ENCODE measurements around the gene PTPRE.
A peak's percentile ranks its signal among the peaks of the same experiment; 100 is the strongest.

PTPRE gene

GRCh38 chr10:128065881-128066534 lies 159.1 kb downstream of the PTPRE start:
- no peak overlapping the region for H3K4me3 ChIP-seq (ENCODE audit: severe bottlenecking)
- DNase-seq (ENCODE audit: low spot score), result no peak
- peaks cover 56% of the 10 kb centered on the region for H3K36me3 ChIP-seq (ENCODE audit: low read depth)
- H3K4me1 ChIP-seq (ENCODE audit: insufficient read depth, poor library complexity, severe bottlenecking), result peaks cover 24% of the 10 kb centered on the region
- no peak for TF ChIP-seq CTCF (IDR thresholded peaks at IDR 0.05; ENCODE audit: poor library complexity, severe bottlenecking)
- no peaks in the 10 kb centered on the region for H3K27me3 ChIP-seq (ENCODE audit: insufficient read depth, poor library complexity, severe bottlenecking)
- H3K9me3 ChIP-seq (ENCODE audit: severe bottlenecking), result no peaks in the 10 kb centered on the region
- peak overlapping the region; percentile 95 for H3K27ac ChIP-seq (ENCODE audit: poor library complexity, severe bottlenecking)
- ATAC-seq (ENCODE audit: low read depth), result no peak

DNA sequence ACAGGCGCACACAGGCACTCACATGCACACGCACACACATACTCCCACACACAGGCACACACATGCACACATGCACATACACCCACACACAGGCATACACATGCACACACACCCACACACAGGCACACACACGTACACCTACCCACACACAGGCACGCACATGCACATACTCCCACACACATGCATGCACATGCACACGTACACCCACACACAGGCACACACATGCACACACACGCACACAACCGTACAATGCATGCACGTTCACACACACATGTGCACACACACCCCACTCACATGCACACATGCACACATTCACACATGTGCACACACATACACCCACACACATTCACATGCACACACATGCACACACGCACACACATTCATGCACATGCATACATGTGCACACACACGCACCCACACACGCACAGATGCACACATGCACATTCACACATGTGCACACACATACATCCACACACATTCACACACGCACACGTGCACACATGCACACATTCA lies 160.0 kb downstream of the PTPRE start:
- peaks cover 24% of the 10 kb centered on the region for H3K4me1 ChIP-seq (ENCODE audit: insufficient read depth, poor library complexity, severe bottlenecking)
- no peak for TF ChIP-seq CTCF (IDR thresholded peaks at IDR 0.05; ENCODE audit: poor library complexity, severe bottlenecking)
- peaks cover 59% of the 10 kb centered on the region for H3K36me3 ChIP-seq (ENCODE audit: low read depth)
- no peak for DNase-seq (ENCODE audit: low spot score)
- no peaks in the 10 kb centered on the region for H3K27me3 ChIP-seq (ENCODE audit: insufficient read depth, poor library complexity, severe bottlenecking)
- no peak for ATAC-seq (ENCODE audit: low read depth)
- H3K27ac ChIP-seq (ENCODE audit: poor library complexity, severe bottlenecking), result no peak overlapping the region
- H3K9me3 ChIP-seq (ENCODE audit: severe bottlenecking), result no peaks in the 10 kb centered on the region
- no peak overlapping the region for H3K4me3 ChIP-seq (ENCODE audit: severe bottlenecking)

GRCh38 chr10:128067691-128068397 lies 160.9 kb downstream of the PTPRE start:
- no peak overlapping the region for H3K27ac ChIP-seq (ENCODE audit: poor library complexity, severe bottlenecking)
- DNase-seq (ENCODE audit: low spot score), result no peak
- peaks cover 63% of the 10 kb centered on the region for H3K36me3 ChIP-seq (ENCODE audit: low read depth)
- H3K4me1 ChIP-seq (ENCODE audit: insufficient read depth, poor library complexity, severe bottlenecking), result peaks cover 24% of the 10 kb centered on the region
- H3K4me3 ChIP-seq (ENCODE audit: severe bottlenecking), result no peak overlapping the region
- H3K27me3 ChIP-seq (ENCODE audit: insufficient read depth, poor library complexity, severe bottlenecking), result no peaks in the 10 kb centered on the region
- no peak for ATAC-seq (ENCODE audit: low read depth)
- no peak for TF ChIP-seq CTCF (IDR thresholded peaks at IDR 0.05; ENCODE audit: poor library complexity, severe bottlenecking)
- H3K9me3 ChIP-seq (ENCODE audit: severe bottlenecking), result no peaks in the 10 kb centered on the region

DNA sequence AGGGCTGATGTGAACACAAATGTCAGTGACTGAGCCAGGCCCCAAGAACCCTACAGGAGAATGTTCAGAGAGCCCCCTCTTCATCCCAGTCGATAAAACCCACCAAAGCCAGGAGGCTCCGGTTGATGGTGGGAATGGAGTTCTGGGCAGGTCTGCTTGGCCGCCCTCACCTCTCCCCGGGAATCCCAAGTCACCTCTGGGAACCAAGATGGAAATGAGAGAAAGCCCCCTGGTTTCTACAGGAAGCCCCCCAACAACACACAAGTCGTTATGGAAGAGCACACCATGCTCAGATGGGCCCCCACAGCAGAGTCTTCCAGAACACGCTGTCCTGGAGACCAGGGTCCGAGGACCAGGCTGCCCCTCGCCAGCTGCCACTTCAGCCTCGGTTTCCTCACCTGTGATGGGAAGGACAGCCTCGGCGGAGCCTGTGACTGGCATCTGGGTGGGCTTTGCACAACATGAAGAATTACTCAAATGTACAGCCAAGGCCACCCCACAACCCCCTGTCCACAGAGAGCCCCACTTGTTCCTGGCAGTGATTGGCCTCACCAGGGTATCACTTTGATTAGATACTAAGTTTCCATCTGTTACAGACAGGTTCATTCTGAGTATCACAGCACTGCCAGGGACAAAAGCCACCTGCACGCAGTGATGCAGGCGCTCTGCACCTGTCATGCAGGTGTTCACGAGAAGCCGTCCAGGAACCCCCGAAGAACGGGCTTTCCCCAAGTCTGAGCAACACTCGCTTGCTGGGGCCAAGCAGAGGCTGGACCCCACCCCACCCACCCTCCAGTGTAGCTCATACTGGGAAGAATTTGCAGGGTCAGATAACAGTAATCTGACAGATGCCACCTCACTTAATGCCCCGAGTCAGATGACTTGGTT lies 161.7 kb downstream of the PTPRE start:
- TF ChIP-seq CTCF (IDR thresholded peaks at IDR 0.05; ENCODE audit: poor library complexity, severe bottlenecking), result no peak
- Histone ChIP-seq H3K27ac (ENCODE audit: poor library complexity, severe bottlenecking) (no peak overlapping the region), H3K27me3 (ENCODE audit: insufficient read depth, poor library complexity, severe bottlenecking) (no peaks in the 10 kb centered on the region), H3K4me3 (ENCODE audit: severe bottlenecking) (no peak overlapping the region), H3K9me3 (ENCODE audit: severe bottlenecking) (no peaks in the 10 kb centered on the region), H3K36me3 (ENCODE audit: low read depth) (peaks cover 66% of the 10 kb centered on the region), H3K4me1 (ENCODE audit: insufficient read depth, poor library complexity, severe bottlenecking) (peaks cover 22% of the 10 kb centered on the region)
- no peak for ATAC-seq (ENCODE audit: low read depth)
- no peak for DNase-seq (ENCODE audit: low spot score)
